Fibroblast of skin of right quadriceps (primary cell): Measurements from ENCODE around the gene PCDHGB4.
A peak's percentile ranks its signal among the peaks of the same experiment; 100 is the strongest.
"Not testable (repeated sequence)": the region's sequence is repeated elsewhere in the genome, so short reads cannot be mapped to it uniquely, and the experiment has no call there.

Experiments
- DNase-seq: peaks from one replicate; pipeline ENCODE4 v3.0.0-alpha.2; 2013

Gene PCDHGB4

DNA sequence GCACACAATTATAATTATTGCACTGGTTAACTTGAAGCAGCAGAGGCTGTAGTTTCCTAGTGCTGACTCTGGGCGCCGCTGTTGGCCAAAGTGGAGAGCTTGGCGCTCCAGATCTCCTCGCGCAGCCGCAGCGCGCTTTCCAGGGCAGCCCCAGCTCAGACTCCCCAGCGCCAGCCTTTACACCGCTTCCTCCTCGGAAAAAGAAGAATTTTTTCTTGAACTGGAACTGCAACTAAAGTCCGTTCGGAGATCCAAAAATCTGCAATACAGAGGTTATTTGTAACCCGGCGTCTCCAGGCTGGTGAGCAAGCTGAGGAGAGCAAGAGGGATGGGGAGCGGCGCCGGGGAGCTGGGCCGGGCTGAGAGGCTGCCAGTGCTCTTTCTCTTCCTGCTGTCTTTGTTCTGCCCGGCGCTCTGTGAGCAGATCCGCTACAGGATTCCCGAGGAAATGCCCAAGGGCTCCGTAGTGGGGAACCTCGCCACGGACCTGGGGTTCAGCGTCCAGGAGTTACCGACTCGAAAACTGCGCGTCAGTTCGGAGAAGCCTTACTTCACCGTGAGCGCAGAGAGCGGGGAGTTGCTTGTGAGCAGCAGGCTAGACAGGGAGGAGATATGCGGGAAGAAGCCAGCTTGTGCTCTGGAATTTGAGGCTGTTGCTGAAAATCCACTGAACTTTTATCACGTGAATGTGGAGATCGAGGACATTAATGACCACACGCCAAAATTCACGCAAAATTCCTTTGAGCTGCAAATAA is at the start of gene PCDHGB4:
Gene PCDHGB4 (plus strand): TSS at position 142 of the 755 bp plus-strand sequence. CDS start 187 bp downstream, at position 329.
- DNase-seq: peak; percentile 57

DNA sequence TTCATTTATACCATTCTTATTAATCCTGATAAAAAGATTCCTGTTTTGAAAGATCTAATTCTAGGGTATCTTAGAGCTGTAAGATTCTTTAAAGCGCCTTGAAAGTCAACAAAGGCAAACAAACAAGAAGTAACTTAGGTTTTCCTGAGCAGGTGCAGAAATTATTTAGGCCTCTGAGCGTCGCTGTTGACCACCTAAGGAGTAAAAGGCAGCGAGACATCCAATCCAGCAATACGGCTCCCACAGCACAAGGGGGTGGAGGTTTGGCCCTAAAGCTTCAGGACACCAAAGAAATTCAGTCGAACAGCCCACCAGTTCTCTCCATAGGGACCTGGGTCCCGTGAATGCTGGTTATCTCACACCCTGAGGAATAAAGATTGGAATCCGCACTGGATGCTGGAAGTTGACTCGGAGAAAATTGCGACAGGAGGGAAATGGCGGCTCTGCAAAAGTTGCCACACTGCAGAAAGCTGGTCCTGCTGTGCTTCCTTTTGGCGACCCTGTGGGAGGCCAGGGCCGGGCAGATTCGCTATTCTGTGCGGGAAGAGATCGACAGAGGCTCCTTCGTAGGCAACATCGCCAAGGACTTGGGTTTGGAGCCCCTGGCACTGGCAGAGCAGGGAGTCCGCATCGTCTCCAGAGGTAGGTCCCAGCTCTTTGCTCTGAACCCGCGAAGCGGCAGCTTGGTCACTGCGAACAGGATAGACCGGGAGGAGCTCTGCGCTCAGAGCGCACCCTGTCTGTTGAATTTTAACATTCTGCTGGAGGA is 48.8 kb upstream of the PCDHGB4 start, which contains the start of gene PCDHGA2:
Gene PCDHGA2 (plus strand): TSS at position 223 of the 769 bp plus-strand sequence.
- DNase-seq: peak; percentile 48

DNA sequence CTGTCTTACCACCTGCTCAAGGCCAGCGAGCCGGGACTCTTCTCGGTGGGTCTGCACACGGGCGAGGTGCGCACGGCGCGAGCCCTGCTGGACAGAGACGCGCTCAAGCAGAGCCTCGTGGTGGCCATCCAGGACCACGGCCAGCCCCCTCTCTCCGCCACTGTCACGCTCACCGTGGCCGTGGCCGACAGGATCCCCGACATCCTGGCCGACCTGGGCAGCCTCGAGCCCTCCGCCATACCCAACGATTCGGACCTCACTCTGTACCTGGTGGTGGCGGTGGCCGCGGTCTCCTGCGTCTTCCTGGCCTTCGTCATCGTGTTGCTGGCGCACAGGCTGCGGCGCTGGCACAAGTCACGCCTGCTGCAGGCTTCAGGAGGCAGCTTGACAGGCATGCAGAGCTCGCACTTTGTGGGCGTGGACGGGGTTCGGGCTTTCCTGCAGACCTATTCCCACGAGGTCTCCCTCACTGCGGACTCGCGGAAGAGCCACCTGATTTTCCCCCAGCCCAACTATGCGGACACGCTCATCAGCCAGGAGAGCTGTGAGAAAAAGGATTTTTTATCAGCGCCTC is 46.6 kb upstream of the PCDHGB4 start:
- not testable (repeated sequence) for DNase-seq

DNA sequence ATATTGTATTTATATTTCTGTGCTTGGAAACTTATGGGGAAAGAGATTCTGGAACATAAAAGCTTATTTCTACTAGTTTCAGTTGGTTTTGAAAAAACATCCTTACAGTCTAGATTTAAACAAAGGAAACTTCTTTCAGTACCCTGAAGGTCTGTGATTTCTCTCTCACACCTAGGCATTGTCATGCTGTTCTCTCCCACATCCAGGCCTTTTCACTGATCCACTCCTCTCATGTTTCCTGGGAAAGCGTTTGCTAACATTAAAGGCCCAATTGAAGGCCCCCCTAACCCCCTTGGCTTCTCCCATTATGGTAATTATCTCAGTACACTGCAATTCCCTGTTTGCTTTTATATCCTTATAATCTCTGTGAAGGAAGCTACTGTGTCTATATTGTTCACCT is 44.7 kb upstream of the PCDHGB4 start:
- no peak for DNase-seq

DNA sequence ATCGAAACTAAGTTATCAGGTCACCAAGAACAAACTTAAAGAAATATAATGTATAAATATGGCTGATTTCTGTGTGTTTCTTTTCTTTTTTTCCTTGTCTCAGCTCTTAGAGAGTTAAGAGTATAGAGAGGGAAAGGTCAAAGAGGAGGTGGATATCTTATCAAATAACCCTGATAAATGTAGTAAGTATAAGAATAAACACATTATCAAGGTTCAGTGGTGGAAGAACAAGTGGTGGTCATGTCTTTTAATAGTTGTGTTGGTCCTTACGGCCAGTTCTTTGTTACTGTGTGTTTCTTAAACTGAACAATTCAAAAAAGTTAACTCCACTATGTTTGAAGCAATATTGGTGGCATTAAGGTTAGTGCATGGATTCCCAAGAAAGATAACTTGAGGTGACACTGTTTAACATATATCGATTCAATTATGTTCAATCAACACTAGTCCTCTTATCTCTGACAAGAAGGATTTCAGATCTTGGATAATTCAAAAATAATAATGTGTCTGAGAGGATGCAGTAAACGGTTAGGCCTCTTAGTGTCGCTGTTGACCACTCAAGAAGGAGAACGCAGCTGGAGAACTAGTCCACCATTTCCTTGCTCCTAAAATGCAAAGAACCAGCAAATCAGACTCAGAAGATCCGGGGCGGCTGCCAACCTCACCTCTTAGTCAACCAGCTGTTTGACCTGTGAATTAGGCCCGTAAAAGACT is 44.1 kb upstream of the PCDHGB4 start, which contains the start of gene PCDHGA3:
Gene PCDHGA3 (plus strand): TSS at position 588 of the 711 bp plus-strand sequence. CDS start 205 bp downstream, outside the sequence.
- peak; percentile 57 for DNase-seq

DNA sequence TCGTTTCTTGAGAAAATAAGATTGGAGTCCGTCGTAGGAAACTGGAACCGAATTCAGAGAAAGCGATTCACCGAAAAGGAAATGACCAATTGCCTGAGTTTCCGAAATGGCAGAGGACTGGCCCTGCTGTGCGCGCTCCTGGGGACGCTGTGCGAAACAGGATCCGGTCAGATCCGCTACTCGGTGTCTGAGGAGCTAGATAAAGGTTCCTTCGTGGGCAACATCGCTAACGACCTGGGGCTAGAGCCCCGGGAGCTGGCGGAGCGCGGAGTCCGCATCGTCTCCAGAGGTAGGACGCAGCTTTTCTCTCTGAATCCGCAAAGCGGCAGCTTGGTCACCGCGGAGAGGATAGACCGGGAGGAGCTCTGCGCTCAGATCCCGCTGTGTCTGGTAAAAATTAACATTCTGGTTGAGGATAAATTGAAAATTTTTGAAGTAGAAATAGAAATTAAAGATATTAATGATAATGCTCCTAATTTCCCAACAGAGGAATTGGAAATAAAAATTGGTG is 43.5 kb upstream of the PCDHGB4 start:
- DNase-seq: no peak

DNA sequence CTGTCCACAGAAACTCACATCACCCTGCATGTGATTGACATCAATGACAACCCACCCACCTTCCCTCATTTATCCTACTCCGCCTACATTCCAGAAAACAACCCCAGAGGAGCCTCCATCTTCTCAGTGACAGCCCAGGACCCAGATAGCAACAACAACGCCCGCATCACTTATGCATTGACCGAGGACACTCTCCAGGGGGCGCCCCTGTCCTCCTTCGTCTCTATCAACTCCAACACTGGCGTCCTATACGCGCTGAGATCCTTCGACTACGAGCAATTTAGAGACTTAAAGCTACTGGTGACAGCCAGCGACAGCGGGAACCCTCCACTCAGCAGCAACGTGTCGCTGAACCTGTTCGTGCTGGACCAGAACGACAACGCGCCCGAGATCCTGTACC is 42.2 kb upstream of the PCDHGB4 start:
- DNase-seq: no peak

DNA sequence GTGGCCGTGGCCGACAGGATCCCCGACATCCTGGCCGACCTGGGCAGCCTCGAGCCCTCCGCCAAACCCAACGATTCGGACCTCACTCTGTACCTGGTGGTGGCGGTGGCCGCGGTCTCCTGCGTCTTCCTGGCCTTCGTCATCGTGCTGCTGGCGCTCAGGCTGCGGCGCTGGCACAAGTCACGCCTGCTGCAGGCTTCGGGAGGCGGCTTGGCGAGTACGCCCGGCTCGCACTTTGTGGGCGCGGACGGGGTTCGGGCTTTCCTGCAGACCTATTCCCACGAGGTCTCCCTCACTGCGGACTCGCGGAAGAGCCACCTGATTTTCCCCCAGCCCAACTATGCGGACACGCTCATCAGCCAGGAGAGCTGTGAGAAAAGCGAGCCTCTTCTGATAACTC is 41.5 kb upstream of the PCDHGB4 start:
- not testable (repeated sequence) for DNase-seq

DNA sequence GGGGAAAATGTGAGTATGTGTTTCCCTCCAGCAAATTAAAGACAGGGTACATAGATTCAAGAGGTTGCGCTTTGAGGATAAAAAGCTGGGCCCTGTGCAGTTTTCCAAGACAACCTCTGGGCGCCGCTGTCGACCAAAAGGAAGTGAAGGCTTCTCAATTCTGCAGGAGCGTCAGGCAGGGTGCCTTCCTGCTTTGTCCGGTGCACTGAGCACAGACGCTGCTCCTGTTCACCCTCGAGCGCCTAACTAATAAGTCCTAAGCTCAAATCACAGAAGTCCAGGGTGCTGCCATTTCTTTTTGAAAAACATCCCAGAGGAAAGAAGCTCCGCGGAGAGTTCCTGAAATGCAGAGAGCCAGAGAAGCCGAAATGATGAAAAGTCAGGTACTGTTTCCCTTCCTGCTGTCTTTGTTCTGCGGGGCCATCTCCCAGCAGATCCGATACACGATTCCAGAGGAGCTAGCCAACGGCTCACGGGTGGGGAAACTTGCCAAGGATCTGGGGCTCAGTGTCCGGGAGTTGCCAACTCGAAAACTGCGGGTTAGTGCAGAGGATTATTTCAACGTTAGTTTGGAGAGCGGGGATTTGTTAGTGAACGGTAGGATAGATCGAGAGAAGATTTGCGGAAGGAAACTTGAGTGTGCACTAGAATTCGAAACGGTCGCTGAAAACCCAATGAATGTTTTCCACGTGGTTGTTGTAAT is 37.4 kb upstream of the PCDHGB4 start, which contains the start of gene PCDHGB1:
Gene PCDHGB1 (plus strand): TSS at position 183 of the 703 bp plus-strand sequence. CDS start 162 bp downstream, at position 345.
- DNase-seq: peak; percentile 54

DNA sequence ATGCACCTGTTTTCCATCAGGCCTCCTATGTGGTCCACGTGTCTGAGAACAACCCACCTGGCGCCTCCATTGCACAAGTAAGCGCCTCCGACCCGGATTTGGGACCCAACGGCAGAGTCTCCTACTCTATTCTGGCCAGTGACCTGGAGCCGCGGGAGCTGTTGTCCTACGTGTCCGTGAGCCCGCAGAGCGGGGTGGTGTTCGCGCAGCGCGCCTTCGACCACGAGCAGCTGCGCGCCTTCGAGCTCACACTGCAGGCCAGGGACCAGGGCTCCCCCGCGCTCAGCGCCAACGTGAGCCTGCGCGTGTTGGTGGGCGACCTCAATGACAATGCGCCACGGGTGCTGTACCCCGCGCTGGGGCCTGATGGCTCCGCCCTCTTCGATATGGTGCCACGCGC is 35.9 kb upstream of the PCDHGB4 start:
- DNase-seq: no peak

DNA sequence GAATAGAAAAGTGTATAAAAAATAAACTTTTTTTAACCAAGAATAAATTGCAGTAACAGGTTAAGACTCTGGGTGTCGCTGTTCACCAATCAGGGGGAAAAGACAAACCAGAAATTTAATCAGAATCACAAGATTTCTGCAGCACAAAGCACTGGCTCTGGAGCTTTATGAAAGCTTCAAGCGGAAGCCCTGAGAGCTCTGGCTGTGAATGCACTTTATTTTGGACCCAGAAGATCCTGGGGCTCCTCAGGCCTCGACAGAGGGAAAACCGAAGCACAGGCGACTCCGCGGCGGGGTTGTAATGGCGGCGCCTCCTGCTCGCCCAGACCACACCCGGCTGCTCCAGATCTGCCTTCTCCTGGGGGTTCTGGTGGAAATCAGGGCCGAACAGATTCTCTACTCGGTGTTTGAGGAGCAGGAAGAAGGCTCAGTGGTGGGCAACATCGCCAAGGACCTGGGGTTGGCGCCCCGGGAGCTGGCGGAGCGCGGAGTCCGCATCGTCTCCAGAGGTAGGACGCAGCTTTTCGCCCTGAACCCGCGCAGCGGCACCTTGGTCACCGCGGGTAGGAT is 32.5 kb upstream of the PCDHGB4 start, which contains the start of gene PCDHGA4:
Gene PCDHGA4 (plus strand): TSS at position 122 of the 570 bp plus-strand sequence. CDS start 87 bp downstream, at position 209.
- DNase-seq: peak; percentile 20

DNA sequence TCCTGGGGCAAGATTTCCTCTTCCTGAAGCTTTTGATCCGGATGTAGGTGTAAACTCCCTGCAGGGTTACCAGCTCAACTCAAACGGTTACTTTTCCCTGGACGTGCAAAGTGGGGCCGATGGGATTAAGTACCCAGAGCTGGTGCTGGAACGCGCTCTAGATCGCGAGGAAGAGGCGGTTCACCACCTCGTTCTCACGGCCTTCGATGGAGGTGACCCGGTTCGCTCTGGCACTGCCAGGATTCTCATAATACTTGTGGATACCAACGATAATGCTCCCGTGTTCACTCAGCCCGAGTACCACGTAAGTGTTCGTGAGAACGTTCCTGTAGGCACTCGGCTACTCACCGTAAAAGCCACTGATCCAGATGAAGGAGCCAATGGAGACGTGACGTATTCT is 31.9 kb upstream of the PCDHGB4 start:
- DNase-seq: no peak

DNA sequence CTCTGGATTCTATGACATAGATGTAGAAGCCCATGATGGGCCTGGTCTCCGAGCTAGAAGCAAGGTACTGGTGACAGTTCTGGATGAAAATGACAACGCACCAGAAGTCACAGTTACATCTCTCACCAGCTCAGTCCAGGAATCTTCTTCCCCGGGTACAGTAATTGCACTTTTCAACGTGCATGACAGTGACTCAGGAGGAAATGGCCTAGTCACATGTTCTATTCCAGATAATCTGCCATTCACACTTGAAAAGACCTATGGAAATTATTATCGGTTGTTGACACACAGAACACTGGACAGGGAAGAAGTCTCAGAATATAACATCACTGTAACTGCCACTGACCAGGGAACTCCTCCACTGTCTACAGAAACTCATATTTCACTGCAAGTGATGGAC is 31.4 kb upstream of the PCDHGB4 start:
- DNase-seq: no peak

DNA sequence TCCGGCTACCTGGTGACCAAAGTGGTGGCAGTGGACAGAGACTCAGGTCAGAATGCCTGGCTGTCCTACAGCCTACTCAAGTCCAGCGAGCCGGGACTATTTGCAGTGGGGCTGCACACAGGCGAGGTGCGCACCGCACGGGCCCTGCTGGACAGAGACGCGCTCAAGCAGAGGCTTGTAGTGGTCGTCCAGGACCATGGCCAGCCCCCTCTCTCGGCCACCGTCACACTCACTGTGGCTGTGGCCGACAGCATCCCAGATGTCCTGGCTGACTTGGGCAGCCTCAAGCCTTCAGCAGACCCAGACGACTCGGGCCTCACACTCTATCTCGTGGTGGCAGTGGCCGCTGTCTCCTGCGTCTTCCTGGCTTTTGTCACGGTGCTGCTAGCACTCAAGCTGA is 30.5 kb upstream of the PCDHGB4 start:
- no peak for DNase-seq

DNA sequence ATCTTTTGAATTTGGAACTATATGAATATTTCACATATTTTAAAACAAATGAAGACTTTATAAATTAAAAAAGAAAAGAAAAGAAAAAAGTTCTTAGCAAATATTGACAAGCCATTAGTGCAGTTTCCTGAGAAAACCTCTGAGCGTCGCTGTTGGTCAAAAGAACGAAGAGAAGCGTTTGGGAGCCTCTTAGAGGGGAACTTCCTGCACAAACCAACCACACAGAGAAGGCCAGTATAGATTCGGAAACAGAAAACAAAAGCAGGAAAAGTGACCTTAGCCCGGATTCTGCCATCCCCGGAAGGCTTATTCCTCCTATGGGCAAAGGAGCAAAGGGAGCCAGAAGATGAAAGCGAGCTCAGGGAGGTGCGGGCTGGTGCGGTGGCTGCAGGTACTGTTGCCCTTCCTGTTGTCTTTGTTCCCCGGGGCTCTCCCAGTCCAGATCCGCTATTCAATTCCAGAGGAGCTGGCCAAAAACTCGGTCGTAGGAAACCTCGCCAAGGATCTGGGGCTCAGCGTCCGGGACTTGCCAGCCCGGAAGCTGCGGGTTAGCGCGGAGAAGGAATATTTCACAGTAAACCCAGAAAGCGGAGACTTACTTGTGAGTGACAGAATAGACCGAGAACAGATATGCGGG is 27.6 kb upstream of the PCDHGB4 start, which contains the start of gene PCDHGB2:
Gene PCDHGB2 (plus strand): TSS at position 205 of the 637 bp plus-strand sequence. CDS start 142 bp downstream, at position 347.
- peak; percentile 32 for DNase-seq

DNA sequence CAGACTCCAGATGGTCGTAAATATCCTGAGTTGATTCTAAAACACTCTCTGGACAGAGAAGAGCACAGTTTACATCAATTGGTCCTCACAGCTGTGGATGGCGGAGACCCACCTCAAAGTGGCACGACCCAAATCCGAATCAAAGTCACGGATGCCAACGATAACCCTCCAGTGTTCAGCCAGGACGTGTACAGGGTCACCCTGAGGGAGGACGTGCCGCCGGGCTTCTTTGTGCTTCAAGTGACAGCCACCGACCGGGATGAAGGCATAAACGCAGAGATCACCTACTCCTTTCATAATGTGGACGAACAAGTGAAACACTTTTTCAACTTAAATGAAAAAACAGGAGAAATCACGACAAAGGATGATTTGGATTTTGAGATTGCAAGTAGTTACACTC is 26.8 kb upstream of the PCDHGB4 start:
- no peak for DNase-seq

DNA sequence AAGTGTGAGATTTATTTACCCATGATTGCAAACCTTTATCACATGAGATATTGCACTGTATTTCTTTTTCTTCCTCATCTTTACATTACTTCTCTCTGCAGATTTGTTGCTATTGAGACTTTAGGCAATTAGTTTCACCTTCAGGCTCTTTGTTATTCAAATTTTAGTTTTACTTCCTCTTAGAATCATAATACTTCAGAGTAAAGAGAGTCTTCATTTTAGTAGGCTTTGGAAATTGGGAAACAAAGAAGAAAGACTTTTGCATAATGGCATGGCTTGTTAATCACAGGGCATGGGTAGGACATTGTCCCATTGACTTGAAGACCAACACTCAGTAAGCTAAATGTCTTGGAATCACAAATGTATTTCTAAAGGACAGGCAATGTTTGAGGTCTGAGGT is 24.8 kb upstream of the PCDHGB4 start:
- DNase-seq: no peak

DNA sequence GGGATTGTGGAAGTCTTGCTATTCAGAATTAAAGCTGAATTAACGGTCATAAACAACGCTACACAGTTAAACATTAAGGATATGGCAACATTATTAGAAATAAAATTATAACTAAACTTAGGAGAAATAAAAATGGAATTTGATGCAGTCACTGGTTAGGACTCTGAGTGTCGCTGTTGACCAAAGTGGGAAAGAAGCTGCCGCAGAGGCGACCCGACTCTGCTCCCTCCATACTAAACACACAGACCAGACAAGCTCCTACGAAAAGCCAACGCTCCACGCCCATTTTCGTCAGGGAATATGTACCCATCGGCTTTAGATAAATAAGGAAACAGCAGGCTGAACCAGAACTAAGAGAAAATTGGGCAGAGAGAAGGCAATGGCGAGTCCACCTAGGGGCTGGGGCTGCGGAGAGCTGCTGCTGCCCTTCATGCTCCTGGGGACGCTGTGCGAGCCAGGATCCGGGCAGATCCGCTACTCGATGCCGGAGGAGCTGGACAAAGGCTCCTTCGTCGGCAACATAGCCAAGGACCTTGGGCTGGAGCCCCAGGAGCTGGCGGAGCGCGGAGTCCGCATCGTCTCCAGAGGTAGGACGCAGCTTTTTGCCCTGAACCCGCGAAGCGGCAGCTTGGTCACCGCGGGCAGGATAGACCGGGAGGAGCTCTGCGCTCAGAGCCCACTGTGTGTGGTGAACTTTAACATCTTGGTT is 23.4 kb upstream of the PCDHGB4 start, which contains the start of gene PCDHGA5:
Gene PCDHGA5 (plus strand): TSS at position 211 of the 709 bp plus-strand sequence. CDS start 169 bp downstream, at position 380.
- DNase-seq: peak; percentile 24

DNA sequence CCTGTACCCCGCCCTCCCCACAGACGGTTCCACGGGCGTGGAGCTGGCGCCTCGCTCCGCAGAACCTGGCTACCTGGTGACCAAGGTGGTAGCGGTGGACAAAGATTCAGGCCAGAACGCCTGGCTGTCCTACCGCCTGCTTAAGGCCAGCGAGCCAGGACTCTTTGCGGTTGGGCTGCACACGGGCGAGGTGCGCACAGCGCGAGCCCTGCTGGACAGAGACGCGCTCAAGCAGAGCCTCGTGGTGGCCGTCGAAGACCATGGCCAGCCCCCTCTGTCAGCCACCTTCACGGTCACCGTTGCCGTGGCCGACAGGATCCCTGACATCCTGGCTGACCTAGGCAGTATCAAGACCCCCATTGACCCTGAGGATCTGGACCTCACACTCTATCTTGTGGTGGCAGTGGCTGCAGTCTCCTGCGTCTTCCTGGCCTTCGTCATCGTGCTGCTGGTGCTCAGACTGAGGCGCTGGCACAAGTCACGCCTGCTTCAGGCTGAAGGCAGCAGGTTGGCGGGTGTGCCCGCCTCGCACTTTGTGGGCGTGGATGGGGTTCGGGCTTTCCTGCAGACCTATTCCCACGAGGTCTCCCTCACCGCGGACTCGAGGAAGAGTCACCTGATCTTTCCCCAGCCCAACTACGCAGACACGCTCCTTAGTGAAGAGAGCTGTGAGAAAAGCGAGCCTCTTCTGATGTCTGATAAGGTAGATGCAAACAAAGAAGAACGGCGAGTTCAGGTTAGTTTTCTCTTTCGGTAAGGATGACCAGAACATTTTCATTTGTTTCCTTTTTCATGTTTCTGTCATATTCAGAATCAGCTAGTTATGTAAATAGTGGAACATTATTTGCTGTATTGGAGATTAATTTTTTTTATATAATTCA is 21.2 kb upstream of the PCDHGB4 start:
- DNase-seq: no peak
